Panc1 (cell line): Measurements from ENCODE around the gene JPH2. TPM values are rescaled to one million over a fixed set of nuclear protein-coding genes. Genes with fewer than 3 reads are reported as not detected.

Source experiments
- ATAC-seq: fragments of 200-7000 bp; cut with Tn5 transposase; 2 replicates; pipeline ENCODE4 v1.9.1; 2020; ENCODE audit warnings: mild to moderate bottlenecking, moderate library complexity
- BruUV-seq: library from RNA; stranded (reverse); fragments of 400-500 nt; replicated peaks from 2 replicates; lab custom pipeline; 2021; lab: Mats Ljungman, UMichigan
- CTCF ChIA-PET: fragments of 300-600 bp; sonication (Branson Sonifier 250); formaldehyde crosslinking; loops from one replicate; lab custom pipeline; 2022; ENCODE audit warnings: antibody characterized with exemption; lab: Charles Lee
- POLR2A ChIA-PET: fragments of 300-600 bp; sonication (Branson Sonifier 250); formaldehyde crosslinking; loops from one replicate; lab custom pipeline; 2022; ENCODE audit warnings: antibody characterized with exemption; lab: Charles Lee
- DNase-seq: peaks from one replicate; pipeline ENCODE4 v3.0.0-alpha.2; 2010; ENCODE audit warnings: low read depth, low spot score
- H3K27ac ChIP-seq: 2 replicates; pipeline ENCODE4 v1.5.1; 2011; ENCODE audit warnings: mild to moderate bottlenecking, low read length, inconsistent platforms
- H3K27me3 ChIP-seq: fragments of 200-500 bp; sonication (Bioruptor generic); 2 replicates; pipeline ENCODE4 v1.6.0; 2014; ENCODE audit warnings: low read length, inconsistent platforms; ENCODE audit not compliant: control insufficient read depth, insufficient read depth
- H3K36me3 ChIP-seq: fragments of 200-500 bp; sonication (Bioruptor generic); 2 replicates; pipeline ENCODE4 v1.5.1; 2014; ENCODE audit warnings: inconsistent platforms, mild to moderate bottlenecking, low read length, moderate library complexity; ENCODE audit not compliant: control insufficient read depth, insufficient read depth
- H3K4me1 ChIP-seq: 2 replicates; pipeline ENCODE4 v1.5.1; 2011; ENCODE audit warnings: inconsistent platforms, mild to moderate bottlenecking, low read length, moderate library complexity; ENCODE audit not compliant: control insufficient read depth, insufficient read depth
- H3K4me3 ChIP-seq, 2 experiments: 2 replicates each; pipeline ENCODE4 v1.5.1; 2011 to 2012; ENCODE audit warnings: low read depth in 2 of 2, low read length in 2 of 2, mild to moderate bottlenecking in 2 of 2, inconsistent platforms in 1 of 2, moderate library complexity in 1 of 2
- H3K9me3 ChIP-seq: fragments of 200-500 bp; sonication (Bioruptor generic); 2 replicates; pipeline ENCODE4 v1.5.1; 2014; ENCODE audit warnings: low read depth, mild to moderate bottlenecking, inconsistent platforms, low read length, moderate library complexity; ENCODE audit not compliant: control insufficient read depth, insufficient read depth
- POLR2AphosphoS5 ChIP-seq: IDR thresholded peaks from 2 replicates; pipeline ENCODE4 v1.6.1; 2012; ENCODE audit warnings: mild to moderate bottlenecking, low read depth, low read length, moderate library complexity
- SIN3A ChIP-seq: IDR thresholded peaks from 2 replicates; pipeline ENCODE4 v1.6.1; 2012; ENCODE audit warnings: low read depth, mild to moderate bottlenecking, low read length, moderate library complexity, borderline replicate concordance; ENCODE audit not compliant: insufficient read depth
- TCF7L2 ChIP-seq: IDR thresholded peaks from 2 replicates; pipeline ENCODE4 v1.6.1; 2011; ENCODE audit warnings: mild to moderate bottlenecking, low read depth, low read length, inconsistent platforms
- in situ Hi-C: cut with HindIII; loops from 2 replicates; pipeline ENCODE4 v1.10.0; 2016; ENCODE audit warnings: low sequenced_read_pairs, low pct_unique_long_range_greater_than_20kb
- intact Hi-C: fragments of 100-400 bp; cut with micrococcal nuclease; formaldehyde crosslinking; loops from one replicate; pipeline ENCODE4 v1.10.0; 2022; ENCODE audit not compliant: unreplicated experiment
- total RNA-seq: library from RNA; stranded (reverse); gene quantifications from one replicate; pipeline ENCODE4 v1.2.1, GENCODE V29; 2021; ENCODE audit not compliant: unreplicated experiment
- TF ChIP-seq, protein P1 (sequence below): fragments of 450-650 bp; IDR thresholded peaks from 2 replicates; pipeline ENCODE4 v1.5.1; 2017; ENCODE audit warnings: mild to moderate bottlenecking
- TF ChIP-seq, protein P2 (sequence below), 2 experiments: IDR thresholded peaks; 2 replicates each; pipeline ENCODE4 v1.6.1; 2011 to 2012; ENCODE audit warnings: low read depth in 2 of 2, control low read depth in 1 of 2, low read length in 1 of 2, mild to moderate bottlenecking in 1 of 2, moderate library complexity in 1 of 2; ENCODE audit not compliant: insufficient read depth in 1 of 2

The JPH2 gene
- total RNA-seq, 1 experiment from 2014 or later = 0.49 TPM

- Histone ChIP-seq H3K9me3 (no peaks in the 10 kb centered on the region), H3K36me3 (peaks cover 21% of the 10 kb centered on the region), H3K27me3 (no peaks in the 10 kb centered on the region), H3K4me1 (peaks cover 36% of the 10 kb centered on the region), H3K4me3 (no peak overlapping the region), H3K27ac (peak overlapping the region; percentile 86)
- TF ChIP-seq SIN3A = no peak
- no peak for TF ChIP-seq TCF7L2
- TF ChIP-seq, protein P1, sequence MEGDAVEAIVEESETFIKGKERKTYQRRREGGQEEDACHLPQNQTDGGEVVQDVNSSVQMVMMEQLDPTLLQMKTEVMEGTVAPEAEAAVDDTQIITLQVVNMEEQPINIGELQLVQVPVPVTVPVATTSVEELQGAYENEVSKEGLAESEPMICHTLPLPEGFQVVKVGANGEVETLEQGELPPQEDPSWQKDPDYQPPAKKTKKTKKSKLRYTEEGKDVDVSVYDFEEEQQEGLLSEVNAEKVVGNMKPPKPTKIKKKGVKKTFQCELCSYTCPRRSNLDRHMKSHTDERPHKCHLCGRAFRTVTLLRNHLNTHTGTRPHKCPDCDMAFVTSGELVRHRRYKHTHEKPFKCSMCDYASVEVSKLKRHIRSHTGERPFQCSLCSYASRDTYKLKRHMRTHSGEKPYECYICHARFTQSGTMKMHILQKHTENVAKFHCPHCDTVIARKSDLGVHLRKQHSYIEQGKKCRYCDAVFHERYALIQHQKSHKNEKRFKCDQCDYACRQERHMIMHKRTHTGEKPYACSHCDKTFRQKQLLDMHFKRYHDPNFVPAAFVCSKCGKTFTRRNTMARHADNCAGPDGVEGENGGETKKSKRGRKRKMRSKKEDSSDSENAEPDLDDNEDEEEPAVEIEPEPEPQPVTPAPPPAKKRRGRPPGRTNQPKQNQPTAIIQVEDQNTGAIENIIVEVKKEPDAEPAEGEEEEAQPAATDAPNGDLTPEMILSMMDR = no peak
- no peak for TF ChIP-seq POLR2AphosphoS5
- DNase-seq (no peak), ATAC-seq (no peak)
- POLR2A ChIA-PET = interaction anchor here (0.7 kb wide), 1 partner anchor 188 kb away, joined by 5 read pairs; no protein-coding TSS in a partner anchor
- intact Hi-C loops = no loop called here
- in situ Hi-C loops = no loop called here
- no TSS peak for BruUV-seq
- CTCF ChIA-PET = no interaction called here
These were observed 17.8 kb upstream of the JPH2 start for GRCh38 chr20:44204832-44205215.

- DNase-seq = peak; percentile 79
- ATAC-seq = peak; percentile 93
- TF ChIP-seq, protein P1 = no peak
- TF ChIP-seq SIN3A = no peak
- ChIA-PET POLR2A (interaction anchor here (0.7 kb wide), 1 partner anchor 189 kb away, joined by 5 read pairs; no protein-coding TSS in a partner anchor), CTCF (no interaction called here)
- Histone ChIP-seq H3K27me3 (no peaks in the 10 kb centered on the region), H3K4me3 (no peak overlapping the region), H3K27ac (peak overlapping the region; percentile 86), H3K4me1 (peaks cover 36% of the 10 kb centered on the region), H3K9me3 (no peaks in the 10 kb centered on the region), H3K36me3 (peaks cover 23% of the 10 kb centered on the region)
- in situ Hi-C loops = no loop called here
- no TSS peak for BruUV-seq
- intact Hi-C loops = no loop called here
These were observed 17.3 kb upstream of the JPH2 start for GRCh38 chr20:44204156-44204831.

DNA sequence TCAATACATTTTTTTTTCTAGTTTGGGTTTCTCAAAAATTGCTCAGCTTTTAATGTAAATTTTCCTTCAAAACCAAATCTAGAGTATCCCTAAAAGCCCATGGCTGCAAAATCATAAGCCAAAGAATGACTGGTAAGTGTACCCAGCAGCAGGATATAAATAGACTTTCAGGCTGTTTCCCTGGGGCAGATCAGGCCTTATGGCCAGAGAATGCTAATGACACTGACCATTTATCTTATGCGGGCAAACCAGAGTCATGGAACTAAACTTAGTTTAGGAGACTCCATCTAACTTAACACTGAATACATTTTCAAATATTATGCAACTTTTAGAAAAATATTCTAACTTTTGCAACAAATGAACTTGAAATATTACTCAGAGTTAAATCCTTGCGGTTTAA, 16.2 kb upstream of the JPH2 start:
- Histone ChIP-seq H3K27ac (peak overlapping the region; percentile 86), H3K9me3 (no peaks in the 10 kb centered on the region), H3K27me3 (no peaks in the 10 kb centered on the region), H3K4me3 (no peak overlapping the region), H3K4me1 (peaks cover 35% of the 10 kb centered on the region), H3K36me3 (peaks cover 23% of the 10 kb centered on the region)
- POLR2A ChIA-PET = no interaction called here
- ATAC-seq (no peak), DNase-seq (no peak)
- TF ChIP-seq, protein P1 = no peak
- TF ChIP-seq SIN3A = no peak
- no peak for TF ChIP-seq POLR2AphosphoS5
- no peak for TF ChIP-seq TCF7L2
- TF ChIP-seq, protein P2, sequence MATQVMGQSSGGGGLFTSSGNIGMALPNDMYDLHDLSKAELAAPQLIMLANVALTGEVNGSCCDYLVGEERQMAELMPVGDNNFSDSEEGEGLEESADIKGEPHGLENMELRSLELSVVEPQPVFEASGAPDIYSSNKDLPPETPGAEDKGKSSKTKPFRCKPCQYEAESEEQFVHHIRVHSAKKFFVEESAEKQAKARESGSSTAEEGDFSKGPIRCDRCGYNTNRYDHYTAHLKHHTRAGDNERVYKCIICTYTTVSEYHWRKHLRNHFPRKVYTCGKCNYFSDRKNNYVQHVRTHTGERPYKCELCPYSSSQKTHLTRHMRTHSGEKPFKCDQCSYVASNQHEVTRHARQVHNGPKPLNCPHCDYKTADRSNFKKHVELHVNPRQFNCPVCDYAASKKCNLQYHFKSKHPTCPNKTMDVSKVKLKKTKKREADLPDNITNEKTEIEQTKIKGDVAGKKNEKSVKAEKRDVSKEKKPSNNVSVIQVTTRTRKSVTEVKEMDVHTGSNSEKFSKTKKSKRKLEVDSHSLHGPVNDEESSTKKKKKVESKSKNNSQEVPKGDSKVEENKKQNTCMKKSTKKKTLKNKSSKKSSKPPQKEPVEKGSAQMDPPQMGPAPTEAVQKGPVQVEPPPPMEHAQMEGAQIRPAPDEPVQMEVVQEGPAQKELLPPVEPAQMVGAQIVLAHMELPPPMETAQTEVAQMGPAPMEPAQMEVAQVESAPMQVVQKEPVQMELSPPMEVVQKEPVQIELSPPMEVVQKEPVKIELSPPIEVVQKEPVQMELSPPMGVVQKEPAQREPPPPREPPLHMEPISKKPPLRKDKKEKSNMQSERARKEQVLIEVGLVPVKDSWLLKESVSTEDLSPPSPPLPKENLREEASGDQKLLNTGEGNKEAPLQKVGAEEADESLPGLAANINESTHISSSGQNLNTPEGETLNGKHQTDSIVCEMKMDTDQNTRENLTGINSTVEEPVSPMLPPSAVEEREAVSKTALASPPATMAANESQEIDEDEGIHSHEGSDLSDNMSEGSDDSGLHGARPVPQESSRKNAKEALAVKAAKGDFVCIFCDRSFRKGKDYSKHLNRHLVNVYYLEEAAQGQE (IDR thresholded peaks at IDR 0.05; ENCODE audit: insufficient read depth in 1 of 2, low read depth in 2 of 2, low read length in 1 of 2) = no peak
- CTCF ChIA-PET = no interaction called here
- BruUV-seq = no TSS peak
- intact Hi-C loops (no loop called here), in situ Hi-C loops (no loop called here)
